Spleen (tissue), 11 donors: ENCODE measurements around the gene ST6GALNAC3. TPM values are rescaled to one million over a fixed set of nuclear protein-coding genes. Genes with fewer than 3 reads are reported as not detected.

Experiments used
- DNase-seq: peaks from one replicate; pipeline ENCODE4 v3.0.0-alpha.2; 2020
- H3K27ac ChIP-seq, 8 donors: fragments of 200-600 bp; sonication (generic) in 7 of 8; 1 replicate in 4 of 8; 2 replicates in 4 of 8; pipeline versions ENCODE4 v1.5.0 to v1.8.0; 2016 to 2021; ENCODE audit warnings: inconsistent platforms in 4 of 8, mild to moderate bottlenecking in 4 of 8, moderate library complexity in 1 of 8
- H3K27me3 ChIP-seq, 7 donors: fragments of 200-600 bp; sonication (generic) in 6 of 7; replicated peaks in 1 of 7; 1 replicate in 4 of 7; 2 replicates in 3 of 7; pipeline versions ENCODE4 v1.5.0 to v1.8.0; 2016 to 2021; ENCODE audit warnings: inconsistent platforms in 3 of 7, mild to moderate bottlenecking in 1 of 7
- H3K36me3 ChIP-seq, 6 donors: fragments of 200-600 bp; sonication (generic) in 5 of 6; 1 replicate in 4 of 6; 2 replicates in 2 of 6; pipeline versions ENCODE4 v1.5.0 to v1.8.0; 2016 to 2021; ENCODE audit warnings: inconsistent platforms in 2 of 6
- H3K4me1 ChIP-seq, 6 donors: fragments of 200-600 bp; sonication (generic) in 5 of 6; 1 replicate in 3 of 6; 2 replicates in 3 of 6; pipeline versions ENCODE4 v1.5.0 to v1.8.0; 2016 to 2021; ENCODE audit warnings: inconsistent platforms in 3 of 6
- H3K4me3 ChIP-seq, 8 donors: fragments of 200-600 bp; sonication (generic) in 7 of 8; 1 replicate in 4 of 8; 2 replicates in 4 of 8; pipeline versions ENCODE4 v1.5.0 to v1.8.0; 2016 to 2021; ENCODE audit warnings: inconsistent platforms in 4 of 8, mild to moderate bottlenecking in 4 of 8, moderate library complexity in 2 of 8
- H3K9me3 ChIP-seq, 8 donors: fragments of 200-600 bp; sonication (generic) in 7 of 8; 1 replicate in 4 of 8; 2 replicates in 4 of 8; pipeline versions ENCODE4 v1.5.0 to v1.8.0; 2016 to 2021; ENCODE audit warnings: inconsistent platforms in 4 of 8
- CTCF ChIP-seq, 11 experiments: fragments of 200-600 bp in 7 of 11; fragments of 450-650 bp in 4 of 11; sonication (generic) in 4 of 11; IDR thresholded peaks in 8 of 11; conservative IDR thresholded peaks in 3 of 11; 1 replicate in 7 of 11; 2 replicates in 4 of 11; pipeline versions ENCODE4 v1.4.0 to v1.8.0; 2016 to 2021; ENCODE audit warnings: antibody characterized with exemption in 11 of 11, inconsistent platforms in 4 of 11, mild to moderate bottlenecking in 1 of 11
- POLR2A ChIP-seq, 3 donors: fragments of 450-650 bp; IDR thresholded peaks; one replicate each; pipeline ENCODE4 v1.5.1; 2017; ENCODE audit warnings: antibody characterized with exemption in 3 of 3, mild to moderate bottlenecking in 1 of 3
- POLR2AphosphoS5 ChIP-seq, 3 donors: sonication (generic); formaldehyde crosslinking; IDR thresholded peaks; one replicate each; pipeline ENCODE4 v1.5.1; 2017; ENCODE audit warnings: antibody characterized with exemption in 3 of 3
- WGBS, 5 donors: extraction: QIAGEN DNeasy Blood & Tissue Kit in 3 of 5; methylation state at CpG; one replicate each; pipeline versions ENCODE4 v1.1.5 to v1.1.7; 2013 to 2018; 5-methylcytosine and 5-hydroxymethylcytosine counted together
- intact Hi-C: fragments of 100-400 bp; cut with DNase I; formaldehyde crosslinking; loops from one replicate; pipeline ENCODE4 v1.15.0; 2023; ENCODE audit warnings: low total_unique reads
- polyA plus RNA-seq, 3 donors: library from polyadenylated mRNA; stranded (reverse); fragments of 200-250 nt; gene quantifications; one replicate each; pipeline ENCODE4 v1.2.1, GENCODE V29; 2013
- total RNA-seq, 7 donors: library from RNA; depleted of rRNA in 3 of 7; stranded (reverse); fragments of >200 nt in 3 of 7; fragmentation: NEBNext Ultra II Directional in 4 of 7; extraction: Animal tissue kit (Norgen Biotek cat#: 25700) in 4 of 7; gene quantifications; one replicate each; pipeline versions ENCODE4 v1.1.0 to v1.2.1, GENCODE V29; 2016 to 2021
- donor health status: healthy with polysubstance abuse.
- donor health status: DM: no; HTN: no; CAD: no; lungs with moderate emphysema.
- donor health status: DM: no; HTN: no; CAD: no.
- donor health status: Bipolar disorder and iron deficiency.
- donor health status: healthy.
- donor health status: DM: no; HTN: no; CAD: no.
- donor health status: DM: yes; HTN: yes; CAD: no.

Gene ST6GALNAC3
- total and polyA plus RNA-seq, 10 donors, result 0.93 to 24.7 (median 10.1) TPM

- no peak overlapping the region for H3K4me3 ChIP-seq
- peak overlapping the region in 3 of 8 donors; percentile 46 to 62 (median 57) for H3K27ac ChIP-seq
- no peaks in the 10 kb centered on the region for H3K9me3 ChIP-seq
- peaks cover 0 to 20% (median 2%) of the 10 kb centered on the region in 6 donors for H3K4me1 ChIP-seq
- no peak for TF ChIP-seq POLR2AphosphoS5 (IDR thresholded peaks at IDR 0.05)
- 80 to 91% (median 86%) methylated on average over 3 of the region's 3 CpGs for WGBS, 5 donors
- H3K36me3 ChIP-seq, result no peaks in the 10 kb centered on the region
- no peak for DNase-seq
- intact Hi-C loops, result no loop called here
- H3K27me3 ChIP-seq, result no peaks in the 10 kb centered on the region
Measured at GRCh38 chr1:76137746-76138145, 63.2 kb downstream of the ST6GALNAC3 start.

GRCh38 chr1:76138217-76138616 lies 63.7 kb downstream of the ST6GALNAC3 start:
- Histone ChIP-seq H3K27me3 (no peaks in the 10 kb centered on the region), H3K27ac (peak overlapping the region in 3 of 8 donors; percentile 50 to 62 (median 57)), H3K9me3 (no peaks in the 10 kb centered on the region), H3K4me1 (peaks cover 0 to 20% (median 2%) of the 10 kb centered on the region in 6 donors), H3K36me3 (no peaks in the 10 kb centered on the region), H3K4me3 (no peak overlapping the region)
- 46 to 96% (median 74%) methylated on average over 1 of the region's 1 CpG for WGBS, 5 donors
- intact Hi-C loops, result no loop called here
- no peak for DNase-seq
- no peak for TF ChIP-seq CTCF (IDR thresholded peaks at IDR 0.05 in 8 of 11, conservative IDR thresholded peaks at IDR 0.05 in 3 of 11)
- no peak for TF ChIP-seq POLR2A (IDR thresholded peaks at IDR 0.05)
- peak in 1 of 3 donors; percentile 36 for TF ChIP-seq POLR2AphosphoS5 (IDR thresholded peaks at IDR 0.05)

GRCh38 chr1:76140227-76140626 lies 65.7 kb downstream of the ST6GALNAC3 start:
- Histone ChIP-seq H3K9me3 (no peaks in the 10 kb centered on the region), H3K27me3 (no peaks in the 10 kb centered on the region), H3K27ac (peak overlapping the region in 1 of 8 donors; percentile 30), H3K4me3 (no peak overlapping the region), H3K36me3 (no peaks in the 10 kb centered on the region), H3K4me1 (peaks cover 0 to 20% (median 2%) of the 10 kb centered on the region in 6 donors)
- 58 to 87% (median 73%) methylated on average over 1 of the region's 1 CpG for WGBS, 5 donors
- no peak for DNase-seq
- intact Hi-C loops, result no loop called here
- TF ChIP-seq POLR2AphosphoS5 (IDR thresholded peaks at IDR 0.05) (no peak), POLR2A (IDR thresholded peaks at IDR 0.05) (no peak), CTCF (IDR thresholded peaks at IDR 0.05 in 8 of 11, conservative IDR thresholded peaks at IDR 0.05 in 3 of 11) (no peak)

- H3K27me3 ChIP-seq, result no peaks in the 10 kb centered on the region
- WGBS, 5 donors, result 91 to 100% (median 94%) methylated on average over 2 of the region's 2 CpGs
- no peak overlapping the region for H3K27ac ChIP-seq
- no peak for TF ChIP-seq POLR2AphosphoS5 (IDR thresholded peaks at IDR 0.05)
- no peak for TF ChIP-seq CTCF (IDR thresholded peaks at IDR 0.05 in 8 of 11, conservative IDR thresholded peaks at IDR 0.05 in 3 of 11)
- TF ChIP-seq POLR2A (IDR thresholded peaks at IDR 0.05), result no peak
- no peaks in the 10 kb centered on the region for H3K36me3 ChIP-seq
- H3K4me1 ChIP-seq, result peaks cover 0 to 20% (median 2%) of the 10 kb centered on the region in 6 donors
- no peak overlapping the region for H3K4me3 ChIP-seq
- intact Hi-C loops, result no loop called here
- no peaks in the 10 kb centered on the region for H3K9me3 ChIP-seq
- DNase-seq, result no peak
Measured at GRCh38 chr1:76141929-76142328, 67.4 kb downstream of the ST6GALNAC3 start.
